GM13976 (cell line): ENCODE data around the gene KPNA3.

Source experiments
- DNase-seq: peaks from one replicate; pipeline ENCODE4 v3.0.0; 2012; ENCODE audit warnings: low spot score
- CTCF ChIP-seq: IDR thresholded peaks from 2 replicates; pipeline ENCODE4 v1.5.1; 2012; ENCODE audit warnings: borderline replicate concordance, mild to moderate bottlenecking; ENCODE audit not compliant: insufficient read depth; ENCODE audit errors: extremely low read depth, missing control alignments, control extremely low read depth
- in situ Hi-C: fragments of 300-500 bp; cut with MboI; formaldehyde crosslinking; loops from one replicate; pipeline ENCODE4 v1.12.0; 2022; ENCODE audit warnings: low sequenced_read_pairs, mixed read lengths, inconsistent platforms; ENCODE audit not compliant: unreplicated experiment

Gene KPNA3

GRCh38 chr13:49789968-49790367 lies 2.5 kb downstream of the KPNA3 start:
- in situ Hi-C loops = no loop called here
- no peak for DNase-seq

GRCh38 chr13:49786401-49787008 lies 6.0 kb downstream of the KPNA3 start:
- DNase-seq = no peak
- no peak for TF ChIP-seq CTCF
- in situ Hi-C loops = no loop called here

More at GRCh38 chr13:49789968-49790367, 2.5 kb downstream of the KPNA3 start:
- no peak for TF ChIP-seq CTCF

GRCh38 chr13:49784886-49785570 lies 7.5 kb downstream of the KPNA3 start:
- in situ Hi-C loops = no loop called here
- no peak for TF ChIP-seq CTCF
- DNase-seq = no peak

- no peak for DNase-seq
- in situ Hi-C loops = no loop called here
- TF ChIP-seq CTCF = no peak
These were observed 8.6 kb downstream of the KPNA3 start for GRCh38 chr13:49783865-49784264.

GRCh38 chr13:49782784-49783183 lies 9.7 kb downstream of the KPNA3 start:
- in situ Hi-C loops = no loop called here
- no peak for DNase-seq
- no peak for TF ChIP-seq CTCF

DNA sequence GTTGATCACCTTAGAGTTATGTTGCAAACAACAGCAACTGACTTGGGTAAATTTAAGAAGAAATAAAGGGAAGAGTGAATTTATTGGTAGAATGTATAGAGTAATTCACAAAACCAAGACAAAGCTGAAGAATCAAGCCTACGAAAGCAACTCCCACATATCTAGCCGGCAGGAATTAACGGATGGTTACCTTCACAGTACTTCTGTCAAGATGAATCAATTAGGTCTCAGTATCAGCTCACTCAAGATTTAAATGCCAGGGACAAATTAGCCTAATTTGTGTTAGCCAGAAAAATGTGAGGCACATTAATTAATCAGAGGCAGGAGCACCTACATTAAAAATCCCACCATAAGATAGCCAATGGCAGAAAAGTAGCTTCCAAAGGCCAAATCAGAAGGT lies 10.7 kb downstream of the KPNA3 start:
- TF ChIP-seq CTCF = no peak
- in situ Hi-C loops = no loop called here
- DNase-seq = no peak
